ENCODE measurements around the gene DTNB.

Gene DTNB

GRCh38 chr2:25576596-25576995, 96.8 kb downstream of the DTNB start:
- Histone ChIP-seq H3K4me3 (ENCODE audit: insufficient read depth, low read length, poor library complexity, severe bottlenecking) (no peak overlapping the region), H3K4me2 (ENCODE audit: low read depth, low read length, poor library complexity, severe bottlenecking) (no peak overlapping the region), H2AFZ (ENCODE audit: low read depth, low read length, severe bottlenecking) (no peak overlapping the region), H3K27me3 (ENCODE audit: low read length) (no peaks in the 10 kb centered on the region), H3F3A (ENCODE audit: insufficient read depth) (no peaks in the 10 kb centered on the region; the same call in 1 of the 2 replicates), H3K9me2 (replicated peaks; ENCODE audit: insufficient read depth, low read length) (no peaks in the 10 kb centered on the region), H3K27ac (ENCODE audit: low read depth, low read length) (no peak overlapping the region), H3K9me3 (ENCODE audit: insufficient read depth, low read length) (no peaks in the 10 kb centered on the region), H3K36me3 (ENCODE audit: low read length) (no peaks in the 10 kb centered on the region), H3K79me2 (ENCODE audit: insufficient read depth, low read length) (no peaks in the 10 kb centered on the region), H4K20me1 (ENCODE audit: low read depth, low read length) (no peaks in the 10 kb centered on the region), H3K9ac (ENCODE audit: low read length) (no peak overlapping the region)
- no peak for TF ChIP-seq EZH2phosphoT487 (conservative IDR thresholded peaks at IDR 0.05; ENCODE audit: low read length)
- TF ChIP-seq, protein P1, sequence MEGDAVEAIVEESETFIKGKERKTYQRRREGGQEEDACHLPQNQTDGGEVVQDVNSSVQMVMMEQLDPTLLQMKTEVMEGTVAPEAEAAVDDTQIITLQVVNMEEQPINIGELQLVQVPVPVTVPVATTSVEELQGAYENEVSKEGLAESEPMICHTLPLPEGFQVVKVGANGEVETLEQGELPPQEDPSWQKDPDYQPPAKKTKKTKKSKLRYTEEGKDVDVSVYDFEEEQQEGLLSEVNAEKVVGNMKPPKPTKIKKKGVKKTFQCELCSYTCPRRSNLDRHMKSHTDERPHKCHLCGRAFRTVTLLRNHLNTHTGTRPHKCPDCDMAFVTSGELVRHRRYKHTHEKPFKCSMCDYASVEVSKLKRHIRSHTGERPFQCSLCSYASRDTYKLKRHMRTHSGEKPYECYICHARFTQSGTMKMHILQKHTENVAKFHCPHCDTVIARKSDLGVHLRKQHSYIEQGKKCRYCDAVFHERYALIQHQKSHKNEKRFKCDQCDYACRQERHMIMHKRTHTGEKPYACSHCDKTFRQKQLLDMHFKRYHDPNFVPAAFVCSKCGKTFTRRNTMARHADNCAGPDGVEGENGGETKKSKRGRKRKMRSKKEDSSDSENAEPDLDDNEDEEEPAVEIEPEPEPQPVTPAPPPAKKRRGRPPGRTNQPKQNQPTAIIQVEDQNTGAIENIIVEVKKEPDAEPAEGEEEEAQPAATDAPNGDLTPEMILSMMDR (IDR thresholded peaks at IDR 0.05; ENCODE audit: insufficient read depth, low read length, poor library complexity, severe bottlenecking), result no peak

DNA sequence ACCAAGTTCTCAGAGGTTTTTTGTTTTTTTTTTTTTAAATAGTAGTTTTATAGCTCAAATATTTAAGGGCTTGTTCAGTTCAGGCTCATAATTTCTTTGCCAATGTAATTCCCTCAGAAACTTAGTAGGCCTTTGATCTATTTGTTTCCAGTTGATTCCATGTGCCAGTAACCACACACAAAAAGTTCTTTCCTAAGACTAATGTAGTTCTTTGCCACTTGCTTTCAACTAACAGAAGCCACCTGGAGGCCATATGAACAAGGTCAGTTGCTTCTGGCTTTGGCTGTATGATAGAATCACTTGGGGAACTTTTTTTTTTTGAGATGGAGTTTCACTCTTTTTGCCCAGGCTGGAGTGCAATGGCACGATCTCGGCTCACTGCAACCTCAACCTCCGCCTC, 100.7 kb downstream of the DTNB start:
- no peak overlapping the region for H2AFZ ChIP-seq (ENCODE audit: low read depth, low read length, severe bottlenecking)

GRCh38 chr2:25570161-25570845, 103.1 kb downstream of the DTNB start:
- H3F3A ChIP-seq (ENCODE audit: insufficient read depth), result peaks cover 20% of the 10 kb centered on the region
- H3K9me2 ChIP-seq (replicated peaks; ENCODE audit: insufficient read depth, low read length), result no peaks in the 10 kb centered on the region
- no peaks in the 10 kb centered on the region for H3K9me3 ChIP-seq (ENCODE audit: insufficient read depth, low read length)
- H3K4me2 ChIP-seq (ENCODE audit: low read depth, low read length, poor library complexity, severe bottlenecking), result no peak overlapping the region
- H3K4me3 ChIP-seq (ENCODE audit: insufficient read depth, low read length, poor library complexity, severe bottlenecking), result no peak overlapping the region
- no peak overlapping the region for H3K9ac ChIP-seq (ENCODE audit: low read length)
- H3K27ac ChIP-seq (ENCODE audit: low read depth, low read length), result no peak overlapping the region
- H3K36me3 ChIP-seq (ENCODE audit: low read length), result no peaks in the 10 kb centered on the region
- TF ChIP-seq, protein P1 (IDR thresholded peaks at IDR 0.05; ENCODE audit: insufficient read depth, low read length, poor library complexity, severe bottlenecking), result no peak
- TF ChIP-seq EZH2phosphoT487 (conservative IDR thresholded peaks at IDR 0.05; ENCODE audit: low read length), result no peak
- H3K27me3 ChIP-seq (ENCODE audit: low read length), result no peaks in the 10 kb centered on the region
- no peaks in the 10 kb centered on the region for H3K79me2 ChIP-seq (ENCODE audit: insufficient read depth, low read length)
- H2AFZ ChIP-seq (ENCODE audit: low read depth, low read length, severe bottlenecking), result no peak overlapping the region
- H4K20me1 ChIP-seq (ENCODE audit: low read depth, low read length), result no peaks in the 10 kb centered on the region

More for the DNA sequence above, 100.7 kb downstream of the DTNB start:
- Histone ChIP-seq H3K79me2 (ENCODE audit: insufficient read depth, low read length) (no peaks in the 10 kb centered on the region), H3K9me2 (replicated peaks; ENCODE audit: insufficient read depth, low read length) (no peaks in the 10 kb centered on the region), H4K20me1 (ENCODE audit: low read depth, low read length) (no peaks in the 10 kb centered on the region), H3K27ac (ENCODE audit: low read depth, low read length) (no peak overlapping the region), H3K4me2 (ENCODE audit: low read depth, low read length, poor library complexity, severe bottlenecking) (no peak overlapping the region), H3K9ac (ENCODE audit: low read length) (no peak overlapping the region), H3K36me3 (ENCODE audit: low read length) (no peaks in the 10 kb centered on the region), H3F3A (ENCODE audit: insufficient read depth) (no peaks in the 10 kb centered on the region), H3K9me3 (ENCODE audit: insufficient read depth, low read length) (no peaks in the 10 kb centered on the region), H3K27me3 (ENCODE audit: low read length) (no peaks in the 10 kb centered on the region), H3K4me3 (ENCODE audit: insufficient read depth, low read length, poor library complexity, severe bottlenecking) (no peak overlapping the region)
- no peak for TF ChIP-seq EZH2phosphoT487 (conservative IDR thresholded peaks at IDR 0.05; ENCODE audit: low read length)
- TF ChIP-seq, protein P1 (IDR thresholded peaks at IDR 0.05; ENCODE audit: insufficient read depth, low read length, poor library complexity, severe bottlenecking), result no peak
